ENCODE results near the gene KLK2.

DNA sequence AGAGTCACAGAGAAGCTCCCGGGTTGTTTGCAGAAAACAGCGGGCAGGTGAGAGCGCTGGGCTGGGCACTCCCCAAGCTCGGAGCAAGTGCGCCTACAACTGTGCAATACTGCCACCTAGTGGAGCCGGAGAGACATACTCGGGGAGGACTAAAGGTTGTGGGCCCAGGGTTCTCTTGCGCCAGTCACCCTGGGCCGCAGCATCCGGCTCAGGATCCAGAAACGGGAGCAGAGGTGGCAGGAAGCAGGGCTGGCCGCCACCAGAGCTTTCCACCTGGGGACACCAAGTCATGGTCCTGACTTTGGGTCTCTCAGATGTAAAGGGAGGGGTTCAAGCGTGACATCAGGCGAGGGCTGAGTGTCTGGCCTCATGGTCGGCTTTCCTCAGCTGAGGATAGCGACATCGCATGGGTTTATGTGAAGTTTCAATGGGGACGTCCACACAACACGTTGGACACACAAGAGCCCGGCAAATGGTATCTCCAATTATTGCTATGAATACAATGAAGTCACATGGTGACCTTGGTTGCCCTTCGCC lies 49.1 kb downstream of the KLK2 start:
- TF ChIP-seq POLR2A (IDR thresholded peaks at IDR 0.05; ENCODE audit: low read depth, low read length) (no peak), TAF1 (IDR thresholded peaks at IDR 0.05; ENCODE audit: low read depth, low read length) (no peak), SPI1 (IDR thresholded peaks at IDR 0.05; ENCODE audit: low read depth, low read length) (no peak)
